SK-N-MC (cell line): ENCODE measurements around the gene ZCRB1.

ENCODE experiments used
- EZH2 ChIP-seq: fragments of 200-600 bp; sonication (generic); IDR thresholded peaks from one replicate; pipeline ENCODE4 v1.6.1; 2017; ENCODE audit warnings: antibody characterized with exemption
- POLR2AphosphoS5 ChIP-seq: IDR thresholded peaks from 2 replicates; pipeline ENCODE4 v1.6.1; 2012; ENCODE audit warnings: mild to moderate bottlenecking, low read depth, low read length, borderline replicate concordance

GRCh38 chr12:42361909-42362646 is 36.2 kb upstream of the ZCRB1 start:
- TF ChIP-seq EZH2: no peak
- TF ChIP-seq POLR2AphosphoS5: no peak
